CD8-positive, alpha-beta memory T cell (primary cell): ENCODE measurements around the gene PLD4. TPM values are rescaled to one million over a fixed set of nuclear protein-coding genes. Genes with fewer than 3 reads are reported as not detected.
A peak's percentile ranks its signal among the peaks of the same experiment; 100 is the strongest.

ENCODE experiments used
- CTCF ChIA-PET: fragments of 350-600 bp; sonication (Branson Sonifier 250); formaldehyde crosslinking; loops from one replicate; lab custom pipeline; 2021; ENCODE audit warnings: antibody characterized with exemption; lab: Charles Lee
- POLR2A ChIA-PET: fragments of 350-600 bp; sonication (Branson Sonifier 250); formaldehyde crosslinking; loops from one replicate; lab custom pipeline; 2021; ENCODE audit warnings: antibody characterized with exemption; lab: Charles Lee
- DNase-seq, 5 donors: peaks; one replicate each; pipeline versions ENCODE4 v3.0.0 to v3.0.0-alpha.2; 2020 to 2022; ENCODE audit warnings: mixed read lengths in 1 of 5
- H3K27ac ChIP-seq: one replicate; pipeline ENCODE4 v1.7.0; 2013; ENCODE audit warnings: low read depth, mild to moderate bottlenecking, low read length, moderate library complexity
- H3K27me3 ChIP-seq: 2 replicates; pipeline ENCODE4 v1.7.0; 2013; ENCODE audit warnings: low read length, mild to moderate bottlenecking; ENCODE audit not compliant: insufficient read depth, poor library complexity, severe bottlenecking
- H3K36me3 ChIP-seq: 2 replicates; pipeline ENCODE4 v1.7.0; 2013; ENCODE audit warnings: mild to moderate bottlenecking, low read length, moderate library complexity; ENCODE audit not compliant: insufficient read depth
- H3K4me1 ChIP-seq: 2 replicates; pipeline ENCODE4 v1.7.0; 2013; ENCODE audit warnings: mild to moderate bottlenecking, low read length, moderate library complexity; ENCODE audit not compliant: insufficient read depth
- H3K4me3 ChIP-seq: 2 replicates; pipeline ENCODE4 v1.7.0; 2013; ENCODE audit warnings: mild to moderate bottlenecking, low read length
- H3K9me3 ChIP-seq: 2 replicates; pipeline ENCODE4 v1.7.0; 2013; ENCODE audit warnings: mild to moderate bottlenecking, low read length
- H3K27ac Mint-ChIP-seq, 8 donors: one replicate each; pipeline ENCODE4 v1.8.0; 2020 to 2021; ENCODE audit warnings: mixed read lengths in 8 of 8, mild to moderate bottlenecking in 6 of 8, inconsistent platforms in 3 of 8, moderate library complexity in 3 of 8
- H3K27me3 Mint-ChIP-seq, 2 donors: one replicate each; pipeline ENCODE4 v1.8.0; 2020 to 2021; ENCODE audit warnings: mixed read lengths in 2 of 2, mild to moderate bottlenecking in 1 of 2, moderate library complexity in 1 of 2
- H3K36me3 Mint-ChIP-seq, 3 donors: one replicate each; pipeline ENCODE4 v1.8.0; 2020 to 2021; ENCODE audit warnings: mixed read lengths in 3 of 3, inconsistent platforms in 1 of 3, mild to moderate bottlenecking in 1 of 3
- H3K4me1 Mint-ChIP-seq, 3 donors: one replicate each; pipeline ENCODE4 v1.8.0; 2020 to 2021; ENCODE audit warnings: mixed read lengths in 3 of 3, inconsistent platforms in 1 of 3, mild to moderate bottlenecking in 1 of 3
- H3K4me3 Mint-ChIP-seq, 7 donors: one replicate each; pipeline ENCODE4 v1.8.0; 2020 to 2021; ENCODE audit warnings: mixed read lengths in 7 of 7, mild to moderate bottlenecking in 6 of 7, moderate library complexity in 4 of 7, inconsistent platforms in 2 of 7
- H3K9me3 Mint-ChIP-seq, 5 donors: one replicate each; pipeline ENCODE4 v1.8.0; 2020 to 2022; ENCODE audit warnings: mixed read lengths in 5 of 5, mild to moderate bottlenecking in 3 of 5, moderate library complexity in 2 of 5, inconsistent platforms in 1 of 5
- polyA plus RNA-seq: library from polyadenylated mRNA; unstranded; fragments of 300-500 nt; fragmentation: Illumina TruSeq; gene quantifications from one replicate; pipeline ENCODE4 v1.2.3, GENCODE V29; 2021
- total RNA-seq, 2 experiments: library from RNA; stranded (reverse); gene quantifications; one replicate each; pipeline ENCODE4 v1.2.3, GENCODE V29; 2021

PLD4 gene
- total and polyA plus RNA-seq, 3 experiments from 2014 or later = 0.04 TPM; not detected in 2

- Histone ChIP-seq H3K27ac (no peak overlapping the region), H3K4me3 (no peak overlapping the region), H3K4me1 (no peaks in the 10 kb centered on the region), H3K9me3 (no peaks in the 10 kb centered on the region), H3K27me3 (no peaks in the 10 kb centered on the region), H3K36me3 (no peaks in the 10 kb centered on the region)
- H3K9me3 Mint-ChIP-seq = no peaks in the 10 kb centered on the region
- H3K36me3 Mint-ChIP-seq = no peaks in the 10 kb centered on the region
- DNase-seq = peak; percentile 71 to 79 (median 75)
- H3K4me1 Mint-ChIP-seq = peaks cover 4 to 6% (median 4%) of the 10 kb centered on the region in 3 donors
- peak overlapping the region in 6 of 7 donors; percentile 45 to 83 (median 64) for H3K4me3 Mint-ChIP-seq
- H3K27ac Mint-ChIP-seq = no peak overlapping the region
- POLR2A ChIA-PET = interaction anchor here (0.8 kb wide), 1 partner anchor 368 kb away, joined by 3 read pairs; the partner anchor contains the start of gene BRF1
- CTCF ChIA-PET = interaction anchor here (1.0 kb wide), 2 partner anchors 37 to 112 kb away, joined by 3 read pairs; no protein-coding TSS in a partner anchor
- peaks cover 4 to 22% of the 10 kb centered on the region in 2 donors for H3K27me3 Mint-ChIP-seq
These were observed 8.3 kb downstream of the PLD4 start for GRCh38 chr14:104932676-104933631.

GRCh38 chr14:104933746-104934733, 9.4 kb downstream of the PLD4 start:
- no peaks in the 10 kb centered on the region for H3K4me1 ChIP-seq
- no peaks in the 10 kb centered on the region for H3K9me3 ChIP-seq
- Mint-ChIP-seq H3K9me3 (no peaks in the 10 kb centered on the region), H3K4me3 (peak overlapping the region; percentile 9 to 85 (median 78)), H3K27me3 (peaks cover 5 to 31% of the 10 kb centered on the region in 2 donors), H3K36me3 (no peaks in the 10 kb centered on the region), H3K27ac (peak overlapping the region in 5 of 8 donors; percentile 9 to 77 (median 37)), H3K4me1 (peaks cover 4 to 6% (median 4%) of the 10 kb centered on the region in 3 donors)
- CTCF ChIA-PET = interaction anchor here (1.0 to 1.4 kb wide), 3 partner anchors 38 to 112 kb away, joined by 3 to 4 read pairs (median 3); no protein-coding TSS in a partner anchor
- H3K27me3 ChIP-seq = no peaks in the 10 kb centered on the region
- POLR2A ChIA-PET = interaction anchor here (0.8 kb wide), 1 partner anchor 367 kb away, joined by 3 read pairs; the partner anchor contains the start of gene BRF1
- H3K4me3 ChIP-seq = no peak overlapping the region
- H3K27ac ChIP-seq = no peak overlapping the region
- H3K36me3 ChIP-seq = no peaks in the 10 kb centered on the region
- no peak for DNase-seq

- DNase-seq = no peak
- H3K4me3 ChIP-seq = no peak overlapping the region
- CTCF ChIA-PET = interaction anchor here (1.4 kb wide), 1 partner anchor 111 kb away, joined by 4 read pairs; no protein-coding TSS in a partner anchor
- no peaks in the 10 kb centered on the region for H3K36me3 ChIP-seq
- no peaks in the 10 kb centered on the region for H3K27me3 ChIP-seq
- H3K4me3 Mint-ChIP-seq = peak overlapping the region in 6 of 7 donors; percentile 10 to 85 (median 76)
- H3K27ac ChIP-seq = no peak overlapping the region
- H3K36me3 Mint-ChIP-seq = no peaks in the 10 kb centered on the region
- H3K9me3 Mint-ChIP-seq = no peaks in the 10 kb centered on the region
- POLR2A ChIA-PET = no interaction called here
- H3K4me1 ChIP-seq = no peaks in the 10 kb centered on the region
- H3K9me3 ChIP-seq = no peaks in the 10 kb centered on the region
- H3K27ac Mint-ChIP-seq = peak overlapping the region in 1 of 8 donors; percentile 40
- peaks cover 4 to 6% (median 4%) of the 10 kb centered on the region in 3 donors for H3K4me1 Mint-ChIP-seq
- peaks cover 5 to 28% of the 10 kb centered on the region in 2 donors for H3K27me3 Mint-ChIP-seq
These were observed 10.5 kb downstream of the PLD4 start for GRCh38 chr14:104935026-104935650.

GRCh38 chr14:104935955-104936354, 11.3 kb downstream of the PLD4 start:
- peaks cover 4 to 6% (median 4%) of the 10 kb centered on the region in 3 donors for H3K4me1 Mint-ChIP-seq
- Histone ChIP-seq H3K4me3 (no peak overlapping the region), H3K36me3 (no peaks in the 10 kb centered on the region), H3K27me3 (no peaks in the 10 kb centered on the region), H3K27ac (no peak overlapping the region), H3K4me1 (no peaks in the 10 kb centered on the region), H3K9me3 (no peaks in the 10 kb centered on the region)
- H3K27me3 Mint-ChIP-seq = peaks cover 5 to 32% of the 10 kb centered on the region in 2 donors
- CTCF ChIA-PET = no interaction called here
- H3K36me3 Mint-ChIP-seq = no peaks in the 10 kb centered on the region
- H3K4me3 Mint-ChIP-seq = no peak overlapping the region
- POLR2A ChIA-PET = no interaction called here
- DNase-seq = no peak
- H3K27ac Mint-ChIP-seq = peak overlapping the region in 1 of 8 donors; percentile 3
- no peaks in the 10 kb centered on the region for H3K9me3 Mint-ChIP-seq

GRCh38 chr14:104936361-104937155, 11.9 kb downstream of the PLD4 start:
- ChIA-PET CTCF (no interaction called here), POLR2A (no interaction called here)
- Mint-ChIP-seq H3K36me3 (no peaks in the 10 kb centered on the region), H3K9me3 (no peaks in the 10 kb centered on the region), H3K27ac (no peak overlapping the region), H3K4me3 (no peak overlapping the region), H3K27me3 (peaks cover 5 to 32% of the 10 kb centered on the region in 2 donors), H3K4me1 (peaks cover 4 to 6% (median 4%) of the 10 kb centered on the region in 3 donors)
- DNase-seq = no peak
- Histone ChIP-seq H3K4me1 (no peaks in the 10 kb centered on the region), H3K36me3 (no peaks in the 10 kb centered on the region), H3K4me3 (no peak overlapping the region), H3K9me3 (no peaks in the 10 kb centered on the region), H3K27me3 (no peaks in the 10 kb centered on the region), H3K27ac (no peak overlapping the region)

GRCh38 chr14:104937161-104937560, 12.5 kb downstream of the PLD4 start:
- H3K27ac Mint-ChIP-seq = no peak overlapping the region
- no peaks in the 10 kb centered on the region for H3K9me3 Mint-ChIP-seq
- Histone ChIP-seq H3K36me3 (no peaks in the 10 kb centered on the region), H3K9me3 (no peaks in the 10 kb centered on the region), H3K27ac (no peak overlapping the region), H3K4me1 (no peaks in the 10 kb centered on the region), H3K4me3 (no peak overlapping the region), H3K27me3 (no peaks in the 10 kb centered on the region)
- peaks cover 4 to 6% (median 4%) of the 10 kb centered on the region in 3 donors for H3K4me1 Mint-ChIP-seq
- DNase-seq = no peak
- no peak overlapping the region for H3K4me3 Mint-ChIP-seq
- peaks cover 5 to 32% of the 10 kb centered on the region in 2 donors for H3K27me3 Mint-ChIP-seq
- CTCF ChIA-PET = no interaction called here
- H3K36me3 Mint-ChIP-seq = no peaks in the 10 kb centered on the region
- POLR2A ChIA-PET = no interaction called here
